DND-41 (cell line): ENCODE measurements around the gene BNC1.

ENCODE experiments used
- EZH2 ChIP-seq: IDR thresholded peaks from 3 replicates; pipeline ENCODE4 v1.6.1; 2012; ENCODE audit warnings: borderline replicate concordance, low read depth, mild to moderate bottlenecking, moderate library complexity, low read length, inconsistent platforms; ENCODE audit not compliant: severe bottlenecking
- TF ChIP-seq, protein P1 (sequence below): IDR thresholded peaks from 2 replicates; pipeline ENCODE4 v1.5.1; 2012; ENCODE audit warnings: borderline replicate concordance, low read length, moderate library complexity, mild to moderate bottlenecking; ENCODE audit not compliant: poor library complexity, severe bottlenecking; ENCODE audit errors: extremely low read depth

DNA sequence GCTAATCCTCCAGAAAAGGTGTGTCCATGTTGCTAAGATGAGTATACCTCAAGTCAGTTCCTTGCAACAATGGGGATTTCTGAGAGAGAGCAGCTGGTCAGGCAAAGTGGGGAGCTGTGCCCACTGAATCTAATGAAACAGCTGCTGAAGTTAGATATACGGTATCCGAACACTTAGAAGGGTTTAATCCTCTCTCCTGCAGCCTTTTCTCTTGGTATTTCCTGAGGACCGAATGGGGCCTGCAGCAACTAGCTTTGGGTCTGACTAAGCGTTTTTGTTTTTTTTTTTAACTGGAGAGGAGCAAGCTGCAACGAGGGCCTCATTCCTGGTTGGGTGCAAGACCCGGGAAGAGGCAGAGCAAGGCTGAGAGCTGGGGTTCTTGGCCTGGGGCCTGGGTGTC is 37.6 kb upstream of the BNC1 start:
- TF ChIP-seq, protein P1, sequence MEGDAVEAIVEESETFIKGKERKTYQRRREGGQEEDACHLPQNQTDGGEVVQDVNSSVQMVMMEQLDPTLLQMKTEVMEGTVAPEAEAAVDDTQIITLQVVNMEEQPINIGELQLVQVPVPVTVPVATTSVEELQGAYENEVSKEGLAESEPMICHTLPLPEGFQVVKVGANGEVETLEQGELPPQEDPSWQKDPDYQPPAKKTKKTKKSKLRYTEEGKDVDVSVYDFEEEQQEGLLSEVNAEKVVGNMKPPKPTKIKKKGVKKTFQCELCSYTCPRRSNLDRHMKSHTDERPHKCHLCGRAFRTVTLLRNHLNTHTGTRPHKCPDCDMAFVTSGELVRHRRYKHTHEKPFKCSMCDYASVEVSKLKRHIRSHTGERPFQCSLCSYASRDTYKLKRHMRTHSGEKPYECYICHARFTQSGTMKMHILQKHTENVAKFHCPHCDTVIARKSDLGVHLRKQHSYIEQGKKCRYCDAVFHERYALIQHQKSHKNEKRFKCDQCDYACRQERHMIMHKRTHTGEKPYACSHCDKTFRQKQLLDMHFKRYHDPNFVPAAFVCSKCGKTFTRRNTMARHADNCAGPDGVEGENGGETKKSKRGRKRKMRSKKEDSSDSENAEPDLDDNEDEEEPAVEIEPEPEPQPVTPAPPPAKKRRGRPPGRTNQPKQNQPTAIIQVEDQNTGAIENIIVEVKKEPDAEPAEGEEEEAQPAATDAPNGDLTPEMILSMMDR = no peak
- TF ChIP-seq EZH2 = no peak
